ENCODE data around the gene WDTC1. TPM values are rescaled to one million over a fixed set of nuclear protein-coding genes. Genes with fewer than 3 reads are reported as not detected.

Gene WDTC1
- total RNA-seq, 1 donor from 2014 or later = 24.7 TPM

DNA sequence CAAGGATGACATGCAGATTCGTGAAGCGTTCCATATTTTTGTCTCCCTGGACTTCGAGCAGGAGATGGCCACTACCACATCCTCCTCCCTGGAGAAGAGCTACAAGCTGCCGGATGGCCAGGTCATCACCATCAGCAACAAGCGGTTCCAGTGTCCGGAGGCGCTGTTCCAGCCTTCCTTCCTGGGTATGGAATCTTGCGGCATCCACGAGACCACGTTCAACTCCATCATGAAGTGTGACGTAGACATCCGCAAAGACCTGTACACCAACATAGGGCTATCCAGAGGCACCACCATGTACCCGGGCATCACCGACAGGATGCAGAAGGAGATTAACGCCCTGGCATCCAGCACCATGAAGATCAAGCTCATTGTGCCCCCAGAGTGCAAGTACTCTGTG, 90.9 kb downstream of the WDTC1 start:
- no peak for DNase-seq (ENCODE audit: low read depth)
- H3K4me3 ChIP-seq (ENCODE audit: low read depth, low read length) = no peak overlapping the region
- TF ChIP-seq, protein P1, sequence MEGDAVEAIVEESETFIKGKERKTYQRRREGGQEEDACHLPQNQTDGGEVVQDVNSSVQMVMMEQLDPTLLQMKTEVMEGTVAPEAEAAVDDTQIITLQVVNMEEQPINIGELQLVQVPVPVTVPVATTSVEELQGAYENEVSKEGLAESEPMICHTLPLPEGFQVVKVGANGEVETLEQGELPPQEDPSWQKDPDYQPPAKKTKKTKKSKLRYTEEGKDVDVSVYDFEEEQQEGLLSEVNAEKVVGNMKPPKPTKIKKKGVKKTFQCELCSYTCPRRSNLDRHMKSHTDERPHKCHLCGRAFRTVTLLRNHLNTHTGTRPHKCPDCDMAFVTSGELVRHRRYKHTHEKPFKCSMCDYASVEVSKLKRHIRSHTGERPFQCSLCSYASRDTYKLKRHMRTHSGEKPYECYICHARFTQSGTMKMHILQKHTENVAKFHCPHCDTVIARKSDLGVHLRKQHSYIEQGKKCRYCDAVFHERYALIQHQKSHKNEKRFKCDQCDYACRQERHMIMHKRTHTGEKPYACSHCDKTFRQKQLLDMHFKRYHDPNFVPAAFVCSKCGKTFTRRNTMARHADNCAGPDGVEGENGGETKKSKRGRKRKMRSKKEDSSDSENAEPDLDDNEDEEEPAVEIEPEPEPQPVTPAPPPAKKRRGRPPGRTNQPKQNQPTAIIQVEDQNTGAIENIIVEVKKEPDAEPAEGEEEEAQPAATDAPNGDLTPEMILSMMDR (conservative IDR thresholded peaks at IDR 0.05; ENCODE audit: low read depth, low read length) = no peak

DNA sequence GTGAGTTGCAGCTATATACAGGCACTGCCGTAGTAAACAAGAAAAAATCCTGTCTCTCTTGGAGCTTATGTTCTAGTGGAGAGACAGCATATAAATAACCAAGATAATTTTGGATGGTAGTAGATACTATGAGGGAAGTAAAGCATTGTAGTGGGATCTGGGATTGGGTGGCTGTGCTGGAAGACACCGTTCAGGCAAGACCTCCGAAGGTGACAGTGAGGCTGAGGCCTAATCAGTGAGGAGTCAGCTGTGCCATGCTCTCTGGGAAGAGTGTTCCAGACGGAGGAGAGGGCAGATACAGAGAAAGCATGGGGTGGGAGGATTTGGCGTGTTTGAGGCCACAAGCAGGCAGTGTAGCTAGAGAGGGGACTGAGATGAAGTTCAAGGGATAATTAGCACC, 93.5 kb downstream of the WDTC1 start:
- DNase-seq (ENCODE audit: low read depth) = no peak
- TF ChIP-seq, protein P1 (conservative IDR thresholded peaks at IDR 0.05; ENCODE audit: low read depth, low read length) = no peak
- no peak overlapping the region for H3K4me3 ChIP-seq (ENCODE audit: low read depth, low read length)

- no peak for DNase-seq (ENCODE audit: low read depth)
- no peak overlapping the region for H3K4me3 ChIP-seq (ENCODE audit: low read depth, low read length)
- TF ChIP-seq, protein P1 (conservative IDR thresholded peaks at IDR 0.05; ENCODE audit: low read depth, low read length) = no peak
Observed at GRCh38 chr1:27330786-27331185, 96.4 kb downstream of the WDTC1 start.

- TF ChIP-seq, protein P1 (conservative IDR thresholded peaks at IDR 0.05; ENCODE audit: low read depth, low read length) = no peak
- H3K4me3 ChIP-seq (ENCODE audit: low read depth, low read length) = no peak overlapping the region
- DNase-seq (ENCODE audit: low read depth) = no peak
Observed at GRCh38 chr1:27331426-27331825, 97.0 kb downstream of the WDTC1 start.

DNA sequence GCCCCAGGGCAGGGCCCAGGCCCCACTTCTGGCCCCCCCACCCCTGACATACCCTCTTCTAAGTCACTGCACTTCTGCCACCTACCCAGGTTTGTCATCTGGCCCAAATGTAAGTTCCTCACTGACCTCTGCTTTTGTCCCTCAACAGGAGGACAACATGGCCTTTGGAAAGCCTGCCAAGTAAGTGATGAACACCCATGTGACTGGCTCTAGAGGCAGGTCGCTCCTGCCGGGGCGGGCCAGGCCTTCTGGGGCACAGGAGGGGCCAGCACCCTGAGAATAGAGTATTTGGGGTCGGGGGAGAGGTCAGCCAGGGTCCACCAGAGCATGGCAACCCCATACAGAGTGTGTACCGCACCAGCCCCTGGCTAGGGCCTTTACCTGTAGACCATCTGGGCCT, 97.5 kb downstream of the WDTC1 start:
- no peak for DNase-seq (ENCODE audit: low read depth)
- no peak overlapping the region for H3K4me3 ChIP-seq (ENCODE audit: low read depth, low read length)
- TF ChIP-seq, protein P1 (conservative IDR thresholded peaks at IDR 0.05; ENCODE audit: low read depth, low read length) = no peak

- no peak for DNase-seq (ENCODE audit: low read depth)
- H3K4me3 ChIP-seq (ENCODE audit: low read depth, low read length) = no peak overlapping the region
- TF ChIP-seq, protein P1 (conservative IDR thresholded peaks at IDR 0.05; ENCODE audit: low read depth, low read length) = peak; percentile 89
Observed at GRCh38 chr1:27332536-27333281, 98.3 kb downstream of the WDTC1 start.

GRCh38 chr1:27333717-27334279, 99.4 kb downstream of the WDTC1 start:
- no peak overlapping the region for H3K4me3 ChIP-seq (ENCODE audit: low read depth, low read length)
- no peak for DNase-seq (ENCODE audit: low read depth)
- TF ChIP-seq, protein P1 (conservative IDR thresholded peaks at IDR 0.05; ENCODE audit: low read depth, low read length) = no peak
